K562 (cell line): Measurements from ENCODE around the gene HPF1. TPM values are rescaled to one million over a fixed set of nuclear protein-coding genes. Genes with fewer than 3 reads are reported as not detected.

Source experiments
- AFF1 ChIP-seq, 2 experiments: fragments of 450-650 bp; IDR thresholded peaks; 2 replicates each; pipeline ENCODE4 v1.6.1; 2018; ENCODE audit warnings: mild to moderate bottlenecking in 2 of 2, low read depth in 1 of 2; ENCODE audit not compliant: partially characterized antibody in 2 of 2
- AFF4 ChIP-seq: sonication (generic); formaldehyde crosslinking; IDR thresholded peaks from 2 replicates; pipeline ENCODE4 v1.8.0; 2023; ENCODE audit warnings: mild to moderate bottlenecking, missing genetic modification reagents
- CCNT2 ChIP-seq: IDR thresholded peaks from 2 replicates; pipeline ENCODE4 v1.6.1; 2011; ENCODE audit warnings: borderline replicate concordance, low read depth, mild to moderate bottlenecking, moderate library complexity, mixed read lengths, low read length; ENCODE audit not compliant: insufficient read length; ENCODE audit errors: extremely low read depth
- EP400 ChIP-seq: fragments of 450-650 bp; IDR thresholded peaks from 2 replicates; pipeline ENCODE4 v1.6.1; 2017; ENCODE audit warnings: antibody characterized with exemption, mild to moderate bottlenecking, moderate library complexity
- HIVEP1 ChIP-seq: fragments of 250-450 bp; sonication (Bioruptor Pico); IDR thresholded peaks from 2 replicates; pipeline ENCODE4 v1.4.0; 2020; ENCODE audit warnings: mild to moderate bottlenecking
- HMG20A ChIP-seq: fragments of 450-650 bp; formaldehyde crosslinking; conservative IDR thresholded peaks from 2 replicates; pipeline ENCODE4 v1.4.0; 2020; ENCODE audit warnings: mild to moderate bottlenecking, mixed read lengths
- MAFG ChIP-seq: fragments of 450-650 bp; conservative IDR thresholded peaks from 2 replicates; pipeline ENCODE4 v1.6.1; 2016; ENCODE audit warnings: missing genetic modification characterization, missing compliant biosample characterization
- PHTF2 ChIP-seq: fragments of 250-450 bp; sonication (Bioruptor Pico); IDR thresholded peaks from 2 replicates; pipeline ENCODE4 v1.5.0; 2021; ENCODE audit warnings: mild to moderate bottlenecking
- PTBP1 ChIP-seq: fragments of 200-400 bp; formaldehyde crosslinking; IDR thresholded peaks from 2 replicates; pipeline ENCODE4 v1.6.1; 2017; ENCODE audit warnings: low read depth, low read length
- TFE3 ChIP-seq: fragments of 450-650 bp; formaldehyde crosslinking; IDR thresholded peaks from 2 replicates; pipeline ENCODE4 v1.4.0; 2020; ENCODE audit warnings: mild to moderate bottlenecking, mixed read lengths
- U2AF1 ChIP-seq: fragments of 200-400 bp; formaldehyde crosslinking; optimal IDR thresholded peaks from 2 replicates; pipeline ENCODE3; 2017; ENCODE audit warnings: mild to moderate bottlenecking, low read depth, low read length, moderate library complexity
- U2AF2 ChIP-seq: fragments of 200-400 bp; formaldehyde crosslinking; optimal IDR thresholded peaks from 2 replicates; pipeline ENCODE3; 2017; ENCODE audit warnings: low read depth, mild to moderate bottlenecking, low read length
- YBX1 ChIP-seq: fragments of 450-650 bp; IDR thresholded peaks from 2 replicates; pipeline ENCODE4 v1.7.1; 2016; ENCODE audit warnings: mild to moderate bottlenecking
- ZNF175 ChIP-seq: fragments of 200-800 bp; sonication (Bioruptor generic); IDR thresholded peaks from 2 replicates; pipeline ENCODE4 v1.6.1; 2016; ENCODE audit warnings: low read depth, mild to moderate bottlenecking, missing genetic modification characterization, missing compliant biosample characterization
- ZNF316 ChIP-seq: fragments of 450-650 bp; IDR thresholded peaks from 2 replicates; pipeline ENCODE4 v1.6.1; 2016
- ZNF395 ChIP-seq: fragments of 200-800 bp; sonication (Bioruptor generic); IDR thresholded peaks from 2 replicates; pipeline ENCODE4 v1.6.1; 2017; ENCODE audit warnings: missing genetic modification characterization, missing compliant biosample characterization
- ZNF586 ChIP-seq: fragments of 450-650 bp; formaldehyde crosslinking; conservative IDR thresholded peaks from 2 replicates; pipeline ENCODE4 v1.4.0; 2020; ENCODE audit warnings: mild to moderate bottlenecking, moderate library complexity
- ZNF780A ChIP-seq: fragments of 250-450 bp; sonication (Bioruptor Pico); IDR thresholded peaks from 2 replicates; pipeline ENCODE4 v1.5.0; 2021; ENCODE audit warnings: mild to moderate bottlenecking
- polyA plus RNA-seq, 8 experiments: library from polyadenylated mRNA; depleted of rRNA in 4 of 8; stranded (reverse) in 5 of 8; unstranded in 3 of 8; fragments of >200 nt; fragmentation: Nextera tagmentation in 2 of 8; fragmentation: Illumina TruSeq in 1 of 8; extraction: Ambion mirVana in 2 of 8; extraction: Trizol in 1 of 8; gene quantifications; 2 replicates each; pipeline versions ENCODE4 v1.2.1 to v1.2.3, GENCODE V29; 2011 to 2014; ENCODE audit warnings: inconsistent platforms in 1 of 8, missing spikeins in 1 of 8
- total RNA-seq, 7 experiments: library from RNA; depleted of rRNA in 6 of 7; stranded (reverse); fragments of >200 nt in 6 of 7; fragmentation: Illumina TruSeq in 2 of 7; extraction: Trizol in 2 of 7; gene quantifications; 2 replicates each; pipeline versions ENCODE4 v1.2.1 to v1.2.3, GENCODE V29; 2011 to 2021; ENCODE audit warnings: low replicate concordance in 1 of 7

Gene HPF1
- total and polyA plus RNA-seq, 9 of the 15 experiments (the other 6 are each of a cell fraction or from before 2014, with no cell fraction given): 21.2 to 89.4 (median 35.2) TPM

GRCh38 chr4:169757575-169758184 is at the start of gene HPF1 (continued):
- TF ChIP-seq U2AF2: no peak
- no peak for TF ChIP-seq TFE3
- TF ChIP-seq AFF4 (CRISPR knock-in tag): no peak
- peak; percentile 55 for TF ChIP-seq EP400
- no peak for TF ChIP-seq AFF1 (IDR thresholded peaks at IDR 0.05; ENCODE audit: low read depth in 1 of 2, partially characterized antibody in 2 of 2)
- TF ChIP-seq ZNF780A (CRISPR knock-in tag): no peak
- peak; percentile 20; the same call in 1 of the 2 replicates for TF ChIP-seq ZNF316
- no peak for TF ChIP-seq ZNF586 (CRISPR knock-in tag)
- TF ChIP-seq ZNF175: no peak
- TF ChIP-seq U2AF1: no peak
- no peak for TF ChIP-seq HMG20A (CRISPR knock-in tag)
- TF ChIP-seq ZNF395 (CRISPR knock-in tag): 0 out of 2 replicates have a peak, but pooled peaks have one; percentile 53
- no peak for TF ChIP-seq YBX1
- no peak for TF ChIP-seq HIVEP1 (CRISPR knock-in tag)
- TF ChIP-seq PHTF2 (CRISPR knock-in tag): no peak
- no peak for TF ChIP-seq MAFG (tag)
- no peak for TF ChIP-seq PTBP1
- TF ChIP-seq CCNT2: peak; percentile 92
